Adipose tissue (tissue), 3 donors: ENCODE results near the gene GPR89A. TPM values are rescaled to one million over a fixed set of nuclear protein-coding genes. Genes with fewer than 3 reads are reported as not detected.
"Not testable (repeated sequence)": the region's sequence is repeated elsewhere in the genome, so short reads cannot be mapped to it uniquely, and the experiment has no call there.

Experiments used
- H3K27ac ChIP-seq: one replicate; pipeline ENCODE4 v1.5.1; 2013; ENCODE audit warnings: low read depth, low read length
- WGBS, 3 donors: extraction: QIAGEN DNeasy Blood & Tissue Kit; methylation state at CpG; one replicate each; pipeline ENCODE4 v1.1.7; 2013; 5-methylcytosine and 5-hydroxymethylcytosine counted together
- polyA plus RNA-seq, 3 donors: library from polyadenylated mRNA; stranded (reverse); fragments of 200-250 nt; gene quantifications; one replicate each; pipeline ENCODE4 v1.2.3, GENCODE V29; 2013
- donor health status: healthy with polysubstance abuse.
- donor health status: Bipolar disorder and iron deficiency.
- donor health status: healthy.

Gene GPR89A
- polyA plus RNA-seq, 3 donors, result 4.0 to 9.5 (median 8.7) TPM

- WGBS, 3 donors, result 62 to 69% (median 67%) methylated on average over 7 of the region's 7 CpGs
- no peak overlapping the region for H3K27ac ChIP-seq
These were observed 100.3 kb downstream of the GPR89A start for GRCh38 chr1:145708063-145708462.

GRCh38 chr1:145710291-145711027, 102.7 kb downstream of the GPR89A start:
- no peak overlapping the region for H3K27ac ChIP-seq
- 50 to 82% (median 80%) methylated on average over 4 of the region's 4 CpGs for WGBS, 3 donors

- WGBS, 3 donors, result 23 to 76% (median 65%) methylated on average over 3 of the region's 3 CpGs
- no peak overlapping the region for H3K27ac ChIP-seq
These were observed 103.4 kb downstream of the GPR89A start for GRCh38 chr1:145711213-145711651.

- 30 to 73% (median 69%) methylated on average over 6 of the region's 6 CpGs for WGBS, 3 donors
- H3K27ac ChIP-seq, result no peak overlapping the region
These were observed 106.8 kb downstream of the GPR89A start for GRCh38 chr1:145714524-145715111.

GRCh38 chr1:145716641-145717345, 109.0 kb downstream of the GPR89A start:
- no peak overlapping the region for H3K27ac ChIP-seq
- WGBS, 3 donors, result 62 to 76% (median 72%) methylated on average over 10 of the region's 10 CpGs

- WGBS, 3 donors, result 7 to 79% (median 64%) methylated on average over 1 of the region's 1 CpG
- H3K27ac ChIP-seq, result no peak overlapping the region
These were observed 110.0 kb downstream of the GPR89A start for GRCh38 chr1:145717833-145718232.

GRCh38 chr1:145718465-145718864, 110.7 kb downstream of the GPR89A start:
- 95 to 98% (median 96%) methylated on average over 5 of the region's 5 CpGs for WGBS, 3 donors
- not testable (repeated sequence) for H3K27ac ChIP-seq

- 87 to 91% (median 88%) methylated on average over 12 of the region's 12 CpGs for WGBS, 3 donors
- H3K27ac ChIP-seq, result no peak within 1 kb of the TSS
These were observed 111.7 kb downstream of the GPR89A start, which contains the start of gene CD160 for GRCh38 chr1:145719230-145720079. Gene CD160 (plus strand): TSS chr1:145719499. CDS start chr1:145728328, 8,829 bp downstream.

Other genes with a start within 250 kb of the GPR89A start
- gene NBPF20, start 182.4 kb upstream of the GPR89A start, polyA plus RNA-seq, result 1 to 10 TPM in 1 of 3 donors, under 1 TPM in 2; 0.65 to 1.7 (median 0.86) TPM
- gene PDZK1, start 99.4 kb downstream of the GPR89A start, polyA plus RNA-seq, result 1 to 10 TPM in 1 of 3 donors, under 1 TPM in 1, not detected in 1; 0.07 to 1.4 TPM
- gene CD160, start 111.5 kb downstream of the GPR89A start, polyA plus RNA-seq, result under 1 TPM; 0.05 to 0.34 (median 0.25) TPM
- 1 to 10 TPM; 3.4 to 8.3 (median 4.9) TPM for gene RNF115, start 216.1 kb downstream of the GPR89A start, polyA plus RNA-seq
- 10 to 100 TPM; 14.9 to 17.8 (median 16.1) TPM for gene POLR3C, start 216.2 kb downstream of the GPR89A start, polyA plus RNA-seq
- 1 to 10 TPM; 1.7 to 2.8 (median 1.7) TPM for gene NUDT17, start 237.6 kb downstream of the GPR89A start, polyA plus RNA-seq